D721Med (cell line): ENCODE results near the gene C2orf66.

Source experiments
- DNase-seq: peaks from one replicate; pipeline ENCODE4 v3.0.0; 2011; ENCODE audit warnings: low spot score; ENCODE audit not compliant: insufficient read length
- FAIRE-seq: peaks from 2 replicates; lab custom pipeline; 2011; peaks lifted over from hg19 to GRCh38; lab: Jason Lieb, UNC
- TF ChIP-seq, protein P1 (sequence below): IDR thresholded peaks from 2 replicates; pipeline ENCODE4 v1.5.1; 2012; ENCODE audit warnings: mild to moderate bottlenecking, control low read depth; ENCODE audit not compliant: insufficient read depth; ENCODE audit errors: missing control alignments

Gene C2orf66

DNA sequence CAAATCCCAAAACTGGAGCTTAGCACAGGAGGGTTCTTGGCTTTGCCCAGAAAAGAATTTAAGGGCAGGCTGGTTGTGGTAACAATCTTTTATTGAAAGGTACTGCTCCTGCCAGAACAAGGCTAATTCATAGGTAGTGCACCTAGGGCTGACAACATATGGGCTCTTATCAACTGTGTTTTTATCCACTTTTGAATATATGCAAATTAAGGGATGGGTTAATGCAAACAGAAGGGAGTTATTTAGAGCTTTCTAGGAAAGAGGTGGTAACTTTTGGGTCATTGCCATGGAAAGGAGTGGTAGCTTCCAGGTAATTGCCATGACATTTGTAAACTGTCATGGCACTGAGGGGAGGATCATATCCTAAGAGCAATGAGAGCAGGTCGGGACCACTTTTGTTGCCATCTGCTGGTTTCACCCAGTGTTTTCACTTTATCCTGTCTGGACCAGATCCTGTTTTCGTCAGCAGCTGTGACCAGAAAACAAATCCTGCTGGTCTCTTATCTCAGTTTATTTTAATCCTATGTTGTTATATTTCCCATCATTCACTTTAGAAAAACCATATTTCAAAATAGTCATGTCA, 981 bp downstream of the C2orf66 start:
- FAIRE-seq (no peak), DNase-seq (no peak)
- TF ChIP-seq, protein P1, sequence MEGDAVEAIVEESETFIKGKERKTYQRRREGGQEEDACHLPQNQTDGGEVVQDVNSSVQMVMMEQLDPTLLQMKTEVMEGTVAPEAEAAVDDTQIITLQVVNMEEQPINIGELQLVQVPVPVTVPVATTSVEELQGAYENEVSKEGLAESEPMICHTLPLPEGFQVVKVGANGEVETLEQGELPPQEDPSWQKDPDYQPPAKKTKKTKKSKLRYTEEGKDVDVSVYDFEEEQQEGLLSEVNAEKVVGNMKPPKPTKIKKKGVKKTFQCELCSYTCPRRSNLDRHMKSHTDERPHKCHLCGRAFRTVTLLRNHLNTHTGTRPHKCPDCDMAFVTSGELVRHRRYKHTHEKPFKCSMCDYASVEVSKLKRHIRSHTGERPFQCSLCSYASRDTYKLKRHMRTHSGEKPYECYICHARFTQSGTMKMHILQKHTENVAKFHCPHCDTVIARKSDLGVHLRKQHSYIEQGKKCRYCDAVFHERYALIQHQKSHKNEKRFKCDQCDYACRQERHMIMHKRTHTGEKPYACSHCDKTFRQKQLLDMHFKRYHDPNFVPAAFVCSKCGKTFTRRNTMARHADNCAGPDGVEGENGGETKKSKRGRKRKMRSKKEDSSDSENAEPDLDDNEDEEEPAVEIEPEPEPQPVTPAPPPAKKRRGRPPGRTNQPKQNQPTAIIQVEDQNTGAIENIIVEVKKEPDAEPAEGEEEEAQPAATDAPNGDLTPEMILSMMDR, result peak; percentile 18

GRCh38 chr2:196804381-196804780, 4.8 kb downstream of the C2orf66 start:
- TF ChIP-seq, protein P1, result no peak
- DNase-seq, result no peak
- no peak for FAIRE-seq

GRCh38 chr2:196802401-196802800, 6.8 kb downstream of the C2orf66 start:
- FAIRE-seq (no peak), DNase-seq (no peak)
- TF ChIP-seq, protein P1, result no peak

- no peak for DNase-seq
- FAIRE-seq, result no peak
- TF ChIP-seq, protein P1, result no peak
Observed at GRCh38 chr2:196801674-196802261, 7.4 kb downstream of the C2orf66 start.

DNA sequence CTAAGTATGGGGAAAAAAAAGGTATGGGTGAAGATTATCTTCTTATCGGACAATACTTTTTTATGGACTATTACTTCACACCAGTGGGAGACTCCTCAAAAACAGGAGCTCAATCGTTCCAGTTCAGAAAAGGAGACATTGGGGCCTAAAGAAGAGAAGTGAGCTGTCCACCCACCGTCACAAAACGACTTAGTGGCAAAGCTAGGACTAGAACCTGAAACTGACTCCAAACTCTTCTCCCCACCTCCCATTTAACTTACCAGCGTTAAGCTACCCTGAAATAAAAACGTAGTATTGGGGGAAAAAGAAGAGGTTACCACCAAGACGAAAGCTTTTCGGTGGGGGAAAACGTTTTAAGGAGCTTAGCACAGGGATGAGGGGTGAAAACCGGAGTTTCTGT, 10.2 kb downstream of the C2orf66 start:
- DNase-seq, result no peak
- TF ChIP-seq, protein P1, result no peak
- FAIRE-seq, result no peak

- FAIRE-seq, result no peak
- no peak for DNase-seq
- TF ChIP-seq, protein P1, result no peak
Observed at GRCh38 chr2:196792865-196793264, 16.3 kb downstream of the C2orf66 start.

- TF ChIP-seq, protein P1, result no peak
- DNase-seq (no peak), FAIRE-seq (no peak)
Observed at GRCh38 chr2:196783431-196784094, 25.6 kb downstream of the C2orf66 start.
